Measurements from ENCODE around the gene PTRHD1.
A peak's percentile ranks its signal among the peaks of the same experiment; 100 is the strongest.

Gene PTRHD1

DNA sequence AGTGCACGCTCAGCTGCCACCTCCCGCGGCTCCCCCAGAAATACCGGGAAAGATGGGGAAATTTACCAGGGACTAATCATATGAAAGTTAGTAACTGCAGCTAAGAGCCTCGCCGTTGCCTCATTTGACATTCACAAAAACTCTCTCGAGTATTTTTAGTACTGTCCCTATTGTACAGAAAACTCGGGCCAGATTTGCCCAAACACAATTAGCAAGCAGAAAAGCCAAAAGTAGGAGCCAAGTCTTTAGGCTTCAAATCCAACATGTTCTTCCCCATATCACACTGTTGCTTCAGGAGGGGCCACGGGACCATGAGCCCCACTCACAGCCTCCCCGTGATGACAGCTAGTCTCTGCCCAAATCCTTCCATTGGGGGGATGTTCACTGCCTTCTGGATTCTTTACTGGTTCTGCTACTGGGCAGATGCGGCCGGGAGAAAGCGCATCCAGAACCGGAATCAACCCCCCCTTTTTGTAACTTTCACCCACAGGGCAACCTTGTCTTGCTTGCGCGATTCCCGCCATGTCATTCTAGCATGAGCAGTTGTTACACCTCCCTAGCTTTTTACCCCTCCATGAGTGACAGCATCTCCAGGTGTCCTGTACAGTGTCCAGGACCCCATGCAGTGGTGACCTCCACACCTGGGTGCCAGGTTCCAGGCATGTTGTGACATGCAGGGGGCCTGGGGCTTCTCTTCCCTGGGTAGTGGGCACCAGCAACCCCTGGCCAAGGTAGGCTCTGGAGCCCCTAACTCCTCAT lies 35.2 kb upstream of the PTRHD1 start:
- TF ChIP-seq, protein P1, sequence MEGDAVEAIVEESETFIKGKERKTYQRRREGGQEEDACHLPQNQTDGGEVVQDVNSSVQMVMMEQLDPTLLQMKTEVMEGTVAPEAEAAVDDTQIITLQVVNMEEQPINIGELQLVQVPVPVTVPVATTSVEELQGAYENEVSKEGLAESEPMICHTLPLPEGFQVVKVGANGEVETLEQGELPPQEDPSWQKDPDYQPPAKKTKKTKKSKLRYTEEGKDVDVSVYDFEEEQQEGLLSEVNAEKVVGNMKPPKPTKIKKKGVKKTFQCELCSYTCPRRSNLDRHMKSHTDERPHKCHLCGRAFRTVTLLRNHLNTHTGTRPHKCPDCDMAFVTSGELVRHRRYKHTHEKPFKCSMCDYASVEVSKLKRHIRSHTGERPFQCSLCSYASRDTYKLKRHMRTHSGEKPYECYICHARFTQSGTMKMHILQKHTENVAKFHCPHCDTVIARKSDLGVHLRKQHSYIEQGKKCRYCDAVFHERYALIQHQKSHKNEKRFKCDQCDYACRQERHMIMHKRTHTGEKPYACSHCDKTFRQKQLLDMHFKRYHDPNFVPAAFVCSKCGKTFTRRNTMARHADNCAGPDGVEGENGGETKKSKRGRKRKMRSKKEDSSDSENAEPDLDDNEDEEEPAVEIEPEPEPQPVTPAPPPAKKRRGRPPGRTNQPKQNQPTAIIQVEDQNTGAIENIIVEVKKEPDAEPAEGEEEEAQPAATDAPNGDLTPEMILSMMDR (IDR thresholded peaks at IDR 0.05; ENCODE audit: control insufficient read depth, extremely low read depth, insufficient read depth): no peak
- DNase-seq (ENCODE audit: low read depth): no peak
- H3K4me3 ChIP-seq (ENCODE audit: low read depth, low read length): no peak overlapping the region

DNA sequence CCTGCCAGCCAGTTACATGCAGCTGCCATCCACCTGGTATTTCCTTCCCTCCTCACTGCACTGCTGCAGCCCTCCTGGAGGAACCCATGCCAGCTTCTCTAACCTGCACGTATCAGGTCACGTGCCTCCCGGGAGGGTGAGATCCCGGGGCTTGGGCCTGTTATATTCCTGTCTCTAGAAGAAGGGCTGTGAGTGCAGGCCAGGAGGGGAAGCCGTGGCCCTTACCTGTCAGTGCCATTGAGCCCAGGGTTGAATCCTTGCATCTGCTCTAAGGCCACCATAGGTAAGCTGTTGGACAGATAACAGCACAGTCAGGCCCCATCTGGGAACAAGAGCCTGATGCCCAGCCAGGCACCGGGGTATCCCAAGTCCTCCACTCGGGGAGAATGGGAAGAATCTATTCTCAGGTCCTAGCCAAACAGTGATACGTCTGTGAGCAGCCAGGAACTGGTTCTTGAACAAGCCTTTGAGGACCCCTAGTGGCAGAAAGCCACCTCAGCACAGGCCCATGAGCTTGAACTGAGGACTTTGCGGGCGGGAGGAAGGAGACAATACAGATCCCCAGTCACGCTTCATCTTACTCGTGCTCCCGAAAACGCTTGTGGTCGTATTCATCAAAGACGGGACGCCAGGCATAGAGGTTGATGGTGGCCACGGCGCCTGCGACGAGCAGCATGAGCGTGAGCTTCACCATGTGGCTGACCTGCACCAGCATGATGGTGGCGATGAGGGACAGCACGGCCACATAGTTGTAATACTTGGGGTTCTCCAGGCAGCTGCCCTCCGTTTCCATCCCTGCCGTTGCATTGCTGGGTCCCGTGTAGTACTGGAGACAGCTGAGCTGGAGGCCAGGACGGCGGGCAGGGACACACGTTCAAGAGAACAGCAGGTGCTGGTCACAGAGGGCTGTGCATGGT lies 34.4 kb upstream of the PTRHD1 start:
- no peak overlapping the region for H3K4me3 ChIP-seq (ENCODE audit: low read depth, low read length)
- DNase-seq (ENCODE audit: low read depth): peak; percentile 68
- TF ChIP-seq, protein P1 (IDR thresholded peaks at IDR 0.05; ENCODE audit: control insufficient read depth, extremely low read depth, insufficient read depth): peak; percentile 86

DNA sequence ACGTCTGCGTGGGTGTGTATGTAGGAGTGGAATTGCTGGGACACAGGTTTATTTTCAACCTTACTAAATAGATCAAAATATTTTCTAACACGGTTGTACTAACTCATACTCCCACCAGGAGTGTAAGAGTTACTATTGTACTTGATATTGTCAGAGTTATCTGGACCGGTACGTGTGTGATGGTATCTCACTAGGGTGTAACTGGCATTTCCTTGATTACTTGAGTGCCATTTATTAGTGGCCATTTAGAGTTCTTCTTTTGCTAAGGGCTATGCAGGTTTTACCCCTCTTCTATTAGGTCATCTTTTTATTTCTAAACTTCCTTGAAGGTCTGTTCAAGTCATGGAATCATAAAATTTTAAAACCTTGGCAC lies 33.6 kb upstream of the PTRHD1 start:
- TF ChIP-seq, protein P1 (IDR thresholded peaks at IDR 0.05; ENCODE audit: control insufficient read depth, extremely low read depth, insufficient read depth): no peak
- no peak overlapping the region for H3K4me3 ChIP-seq (ENCODE audit: low read depth, low read length)
- DNase-seq (ENCODE audit: low read depth): no peak

DNA sequence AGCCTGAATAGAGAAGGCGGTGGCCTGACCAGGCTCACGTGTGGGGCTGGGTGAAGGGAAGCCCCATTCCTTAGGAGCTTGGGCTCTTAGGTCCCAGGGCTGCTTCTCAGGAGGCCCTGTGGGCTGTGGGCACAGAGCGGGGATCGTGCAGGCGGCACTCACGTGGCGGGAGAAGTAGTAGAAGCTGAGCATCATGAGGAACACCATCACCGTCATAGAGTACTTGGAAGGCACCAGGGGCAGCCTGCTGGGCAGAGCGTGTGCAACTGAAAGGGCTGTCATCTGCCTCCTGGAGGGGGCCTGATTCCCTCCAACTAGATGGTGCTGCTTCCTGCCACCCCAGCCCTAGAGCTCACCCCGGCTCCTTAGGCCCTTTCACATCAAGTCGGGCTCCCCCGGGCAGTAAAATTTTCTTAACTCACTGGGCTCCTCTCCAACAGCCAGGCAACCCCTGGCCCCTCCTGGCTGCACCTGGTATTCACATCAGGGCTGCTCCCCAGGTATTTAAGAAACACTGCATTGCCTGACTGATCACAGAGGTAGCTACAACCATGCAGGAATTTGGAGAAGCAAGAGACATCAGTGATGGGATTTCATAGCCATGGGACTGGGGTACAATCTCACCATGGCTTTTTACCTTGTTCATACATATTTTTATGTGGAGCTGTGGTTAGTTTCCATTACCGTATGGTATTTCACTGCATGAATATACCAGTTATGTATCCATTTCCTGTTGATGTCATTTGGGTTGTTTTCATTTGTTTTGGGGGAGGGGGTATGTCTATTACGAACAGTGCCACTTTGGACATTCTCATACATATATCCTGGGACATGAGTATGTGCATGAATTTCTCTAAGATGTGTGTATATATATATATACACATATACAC lies 32.9 kb upstream of the PTRHD1 start:
- TF ChIP-seq, protein P1 (IDR thresholded peaks at IDR 0.05; ENCODE audit: control insufficient read depth, extremely low read depth, insufficient read depth): no peak

DNA sequence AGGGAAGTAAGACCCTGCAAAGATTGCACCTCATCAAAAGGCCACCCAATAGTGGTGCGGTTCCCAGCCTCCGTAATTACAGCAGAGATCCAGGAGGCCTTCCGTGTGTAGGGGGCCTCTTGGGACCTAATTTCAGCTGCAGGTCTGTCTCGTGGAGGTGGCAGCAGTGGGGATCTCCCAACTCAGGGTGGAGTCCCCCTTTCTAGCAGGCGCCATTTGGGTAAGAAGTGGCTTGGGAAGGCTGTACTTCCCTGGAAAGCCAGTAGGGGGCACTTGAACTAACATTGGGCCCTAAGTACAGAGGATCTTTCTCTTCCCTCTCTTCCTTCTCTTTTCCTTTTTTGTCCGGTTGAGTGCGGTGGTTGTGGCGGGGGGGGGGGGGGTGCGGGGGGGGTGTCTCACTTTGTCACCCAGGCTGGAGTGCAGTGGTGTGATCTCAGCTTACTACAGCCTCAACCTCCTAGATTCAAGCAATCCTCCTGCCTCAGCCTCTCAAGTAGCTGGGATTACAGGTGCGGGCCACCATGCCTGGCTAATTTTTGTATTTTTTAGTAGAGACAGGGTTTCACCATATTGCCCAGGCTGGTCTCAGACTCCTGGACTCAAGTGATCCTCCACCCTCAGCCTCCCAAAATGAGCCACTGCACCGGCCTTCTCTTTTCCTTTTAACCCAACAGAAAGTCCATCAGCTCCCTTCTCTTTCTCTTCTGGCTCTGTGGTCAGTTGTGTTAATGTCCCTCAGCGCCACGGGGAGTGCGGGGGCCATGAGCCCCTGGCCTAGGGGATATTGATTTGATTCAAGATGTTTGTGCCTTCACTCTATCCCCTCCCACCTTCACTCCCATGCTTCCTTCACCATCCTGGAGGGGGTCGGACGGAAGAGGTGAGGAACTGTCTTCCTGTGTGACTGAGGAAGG lies 32.0 kb upstream of the PTRHD1 start:
- DNase-seq (ENCODE audit: low read depth): no peak
- H3K4me3 ChIP-seq (ENCODE audit: low read depth, low read length): no peak overlapping the region
- TF ChIP-seq, protein P1 (IDR thresholded peaks at IDR 0.05; ENCODE audit: control insufficient read depth, extremely low read depth, insufficient read depth): peak; percentile 14; the same call in 1 of the 2 replicates

More for the DNA sequence above, 32.9 kb upstream of the PTRHD1 start:
- H3K4me3 ChIP-seq (ENCODE audit: low read depth, low read length): no peak overlapping the region
- no peak for DNase-seq (ENCODE audit: low read depth)
